ELR (cell line): ENCODE data around the gene PLXDC1.
A peak's percentile ranks its signal among the peaks of the same experiment; 100 is the strongest.
"Not testable (repeated sequence)": the region's sequence is repeated elsewhere in the genome, so short reads cannot be mapped to it uniquely, and the experiment has no call there.

Source experiments
- DNase-seq: peaks from one replicate; pipeline ENCODE4 v3.0.0-alpha.2; 2015; ENCODE audit warnings: low read depth

Gene PLXDC1

GRCh38 chr17:39062846-39063680 is 88.4 kb downstream of the PLXDC1 start:
- peak; percentile 25 for DNase-seq

GRCh38 chr17:39058524-39058923 is 92.9 kb downstream of the PLXDC1 start:
- DNase-seq = no peak

GRCh38 chr17:39057701-39058206 is 93.7 kb downstream of the PLXDC1 start:
- no peak for DNase-seq

- no peak for DNase-seq
Observed at GRCh38 chr17:39054111-39054645, 97.3 kb downstream of the PLXDC1 start.

- DNase-seq = not testable (repeated sequence)
Observed at GRCh38 chr17:39052423-39052822, 99.0 kb downstream of the PLXDC1 start.

GRCh38 chr17:39051001-39051585 is 100.3 kb downstream of the PLXDC1 start:
- DNase-seq = no peak

GRCh38 chr17:39045948-39046679 is 105.3 kb downstream of the PLXDC1 start:
- DNase-seq = no peak

GRCh38 chr17:39036009-39036408 is 115.4 kb downstream of the PLXDC1 start:
- DNase-seq = no peak

GRCh38 chr17:39035578-39035977 is 115.9 kb downstream of the PLXDC1 start:
- DNase-seq = not testable (repeated sequence)

GRCh38 chr17:39028690-39029089 is 122.7 kb downstream of the PLXDC1 start:
- no peak for DNase-seq

GRCh38 chr17:39027455-39028035 is 123.9 kb downstream of the PLXDC1 start:
- DNase-seq = no peak

GRCh38 chr17:39026980-39027451 is 124.4 kb downstream of the PLXDC1 start:
- peak; percentile 19 for DNase-seq

- not testable (repeated sequence) for DNase-seq
Observed at GRCh38 chr17:39026346-39026745, 125.1 kb downstream of the PLXDC1 start.

- DNase-seq = no peak
Observed at GRCh38 chr17:39022924-39023323, 128.5 kb downstream of the PLXDC1 start.

- DNase-seq = not testable (repeated sequence)
Observed at GRCh38 chr17:39020037-39020436, 131.4 kb downstream of the PLXDC1 start.

GRCh38 chr17:39018267-39019134 is 132.9 kb downstream of the PLXDC1 start:
- DNase-seq = no peak

GRCh38 chr17:39016193-39017153 is 135.0 kb downstream of the PLXDC1 start:
- DNase-seq = peak; percentile 40

- no peak for DNase-seq
Observed at GRCh38 chr17:39015546-39015935, 135.9 kb downstream of the PLXDC1 start.

- DNase-seq = peak; percentile 12
Observed at GRCh38 chr17:39014795-39015545, 136.5 kb downstream of the PLXDC1 start.
